Activated CD8-positive, alpha-beta memory T cell treated with anti-CD3 and anti-CD28 coated beads, Interleukin-2, amount 50 U/mL, for 1 hour (primary cell): ENCODE data around the gene COL20A1.

Experiments
- DNase-seq: peaks from one replicate; pipeline ENCODE4 v3.0.0-alpha.2; 2020; ENCODE audit errors: extremely low read depth

The COL20A1 gene

DNA sequence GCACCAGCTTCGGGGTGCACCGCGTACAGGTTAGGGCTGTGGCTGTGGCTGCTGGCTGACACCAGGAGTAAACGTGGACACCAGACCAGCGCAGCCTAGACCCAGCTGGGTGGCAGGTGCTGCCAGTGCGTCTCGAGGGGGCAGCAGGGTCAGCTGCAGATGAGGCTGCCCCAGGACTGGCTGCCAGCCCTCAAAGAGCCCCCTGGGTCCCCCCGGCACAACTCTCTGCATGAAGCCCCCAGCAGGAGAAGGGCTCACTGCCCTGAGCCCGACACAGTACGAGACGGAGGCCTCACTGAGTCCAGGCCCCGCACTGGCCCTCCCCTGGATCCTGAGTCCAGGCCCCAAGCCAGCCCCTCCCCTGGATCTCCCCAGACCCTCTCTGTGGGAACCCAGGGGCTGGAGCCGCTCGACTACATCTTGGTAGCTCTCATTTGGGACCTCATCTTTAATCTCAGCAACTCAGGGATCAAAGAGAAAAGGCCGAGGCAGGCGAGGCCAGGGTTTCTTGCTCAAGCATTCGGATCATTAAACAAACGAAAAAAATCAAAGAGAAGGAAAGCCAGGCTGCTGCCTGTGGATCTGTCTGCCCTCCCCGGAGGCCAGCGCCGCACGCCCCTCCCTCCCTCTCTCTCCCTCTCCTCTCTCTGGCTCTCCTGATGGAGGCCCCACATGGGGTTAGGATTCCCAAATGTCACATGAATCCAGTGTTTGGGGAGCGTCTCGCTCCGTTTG is 31.8 kb upstream of the COL20A1 start:
- DNase-seq, result no peak

DNA sequence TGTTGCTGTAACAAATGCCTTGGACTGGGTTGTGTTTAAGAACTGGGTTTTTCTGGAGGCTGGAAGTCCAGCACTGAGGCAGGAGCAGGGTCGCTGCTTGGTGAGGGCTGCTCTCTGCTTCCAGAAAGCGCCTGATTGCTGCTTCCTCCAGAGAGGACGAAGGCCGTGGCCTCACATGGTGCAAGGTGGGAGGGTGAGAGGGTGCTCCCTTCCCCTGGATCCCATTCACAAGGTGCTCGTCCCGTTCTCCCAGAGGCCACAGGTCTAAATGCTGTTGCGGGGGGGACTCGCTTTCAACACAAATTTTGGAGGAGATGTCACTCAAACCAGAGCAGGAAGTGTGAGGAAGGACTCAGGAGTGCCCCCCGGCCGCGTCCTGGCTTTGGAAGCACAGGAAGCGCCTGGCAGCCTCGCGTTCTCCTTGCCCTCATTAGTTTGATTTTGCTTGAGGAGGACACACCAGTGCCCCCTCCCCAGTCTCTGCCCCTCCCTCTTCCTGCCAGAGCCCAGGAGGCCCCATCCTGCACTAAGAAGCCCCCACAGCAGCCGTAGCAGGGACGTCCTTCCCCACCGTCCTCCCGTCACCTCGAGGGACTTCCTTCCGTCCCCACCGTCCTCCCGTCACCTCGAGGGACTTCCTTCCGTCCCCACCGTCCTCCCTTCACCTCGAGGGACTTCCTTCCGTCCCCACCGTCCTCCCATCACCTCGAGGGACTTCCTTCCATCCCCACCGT is 31.0 kb upstream of the COL20A1 start:
- no peak for DNase-seq

DNA sequence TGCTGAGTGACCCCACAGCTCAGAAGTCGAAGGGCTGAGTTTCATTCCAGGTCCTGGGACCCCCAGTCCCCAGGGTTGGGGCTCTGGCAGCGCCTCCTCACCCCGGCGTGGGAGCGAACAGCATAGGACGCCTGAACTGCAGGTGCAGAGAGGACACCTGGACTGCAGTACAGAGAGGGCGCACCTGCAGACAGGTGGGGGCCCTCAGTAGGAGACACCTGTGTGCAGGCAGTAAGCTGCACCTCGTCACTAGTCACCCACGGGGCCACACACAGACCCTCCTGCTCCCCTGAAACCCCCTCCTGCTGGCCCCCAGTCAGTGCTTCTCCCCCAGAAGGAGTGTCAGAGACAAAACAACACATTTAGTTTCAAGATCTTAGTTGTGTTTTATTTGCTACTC is 30.1 kb upstream of the COL20A1 start:
- no peak for DNase-seq

DNA sequence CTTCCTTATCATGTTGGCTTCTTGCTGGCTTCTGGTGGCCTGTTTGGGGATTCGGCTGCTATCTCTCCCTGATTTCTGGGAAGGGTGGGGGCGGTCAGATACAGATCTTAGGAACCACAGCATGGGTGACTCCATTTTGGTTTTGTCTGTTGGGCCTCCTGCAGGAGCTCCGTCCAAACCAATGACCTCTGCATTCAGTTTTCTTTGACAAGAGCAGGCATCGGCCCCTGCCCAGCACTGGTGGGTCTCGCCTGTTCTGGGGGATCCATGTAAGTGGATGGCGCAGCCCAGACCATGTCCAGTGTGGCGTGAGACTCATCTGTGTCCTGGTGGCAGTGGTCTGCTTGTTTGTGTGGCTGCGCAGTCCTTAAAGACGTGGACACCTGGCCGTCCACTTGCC is 29.0 kb upstream of the COL20A1 start:
- DNase-seq, result no peak

DNA sequence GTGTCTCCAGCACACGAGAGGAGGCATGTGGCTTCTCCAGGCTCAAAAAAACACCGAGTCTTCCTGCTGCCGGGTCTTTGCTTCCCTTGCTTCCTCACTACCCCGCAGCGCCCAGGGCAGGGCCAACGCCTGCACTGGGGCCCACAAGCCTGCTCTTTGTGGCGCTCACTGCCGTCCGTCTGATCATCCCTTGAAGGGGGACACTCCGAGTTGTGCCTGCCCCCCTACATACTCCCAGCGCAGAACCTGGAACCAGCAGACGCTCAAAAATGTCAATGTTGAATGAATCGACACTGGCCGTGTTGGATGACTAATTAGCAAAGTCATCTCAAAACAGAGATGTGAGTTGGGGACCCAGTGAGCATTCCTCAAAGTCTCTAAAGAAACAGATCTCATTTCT is 28.5 kb upstream of the COL20A1 start:
- no peak for DNase-seq

DNA sequence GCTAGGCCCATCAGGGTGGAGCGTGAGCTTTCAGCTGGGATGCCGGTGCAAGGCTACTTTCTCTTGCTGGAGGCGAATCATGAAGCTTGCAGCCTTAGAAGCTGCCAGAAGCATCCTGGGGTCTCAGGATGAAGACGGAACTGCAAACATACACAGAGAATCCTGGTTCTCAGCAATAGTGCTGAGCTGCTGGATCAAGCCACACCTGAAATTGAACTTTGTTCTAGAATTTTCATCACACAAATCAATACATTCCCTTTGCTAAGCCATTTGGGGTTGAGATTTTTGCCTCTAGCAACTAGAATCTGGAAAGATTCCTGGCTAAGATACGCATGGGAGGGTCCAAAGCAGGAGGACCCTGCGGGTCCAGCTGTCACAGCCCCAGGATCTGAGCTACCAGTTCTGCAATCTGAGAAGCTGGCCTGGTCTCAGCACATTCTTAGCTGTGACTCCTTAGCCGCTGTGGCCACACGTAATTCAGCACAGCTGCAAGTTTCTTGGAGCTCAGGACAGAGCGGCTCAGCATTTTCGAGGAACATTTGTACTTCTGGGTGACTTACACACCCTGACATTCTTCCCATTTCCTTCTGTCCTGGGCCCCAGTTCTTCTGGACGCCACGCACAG is 27.0 kb upstream of the COL20A1 start:
- no peak for DNase-seq

DNA sequence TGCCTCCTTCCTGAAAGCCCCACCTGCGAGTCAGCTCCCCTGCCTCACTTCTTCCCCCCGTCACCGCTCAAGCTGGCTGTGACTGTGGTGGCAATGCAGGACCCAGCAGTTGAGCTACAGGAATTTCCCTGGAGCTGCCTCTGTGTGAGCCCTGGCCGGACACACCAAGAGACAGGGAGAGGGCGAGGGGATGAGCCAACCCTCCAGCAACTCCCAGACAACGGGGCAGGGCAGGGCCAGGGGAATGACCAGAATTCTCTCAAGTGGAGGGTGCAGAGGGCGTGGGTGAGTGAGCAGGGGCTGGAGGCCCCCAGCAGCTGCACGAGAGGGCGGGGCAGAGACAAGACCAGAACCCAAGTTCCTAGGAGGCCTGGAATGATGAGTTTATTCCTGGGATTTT is 25.3 kb upstream of the COL20A1 start:
- no peak for DNase-seq

DNA sequence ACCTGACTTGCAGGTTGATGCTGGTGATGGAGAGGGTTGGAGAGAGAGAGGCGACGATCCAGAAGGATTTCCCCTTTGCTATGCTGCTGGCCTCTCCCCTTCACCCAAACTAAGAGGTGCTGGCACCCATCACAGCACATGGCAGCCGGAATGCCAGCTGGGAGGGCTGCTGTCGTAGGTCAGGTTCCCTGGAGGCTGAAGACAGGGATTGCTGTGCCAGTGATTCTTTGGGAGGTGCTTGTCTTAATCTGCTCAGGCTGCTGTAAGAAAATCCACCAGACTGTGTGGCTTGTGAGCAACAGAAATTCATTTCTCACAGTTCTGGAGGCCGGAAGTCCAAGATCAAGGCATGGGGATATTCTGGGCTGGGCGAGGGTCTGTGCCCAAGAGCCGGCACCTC is 24.7 kb upstream of the COL20A1 start:
- no peak for DNase-seq

DNA sequence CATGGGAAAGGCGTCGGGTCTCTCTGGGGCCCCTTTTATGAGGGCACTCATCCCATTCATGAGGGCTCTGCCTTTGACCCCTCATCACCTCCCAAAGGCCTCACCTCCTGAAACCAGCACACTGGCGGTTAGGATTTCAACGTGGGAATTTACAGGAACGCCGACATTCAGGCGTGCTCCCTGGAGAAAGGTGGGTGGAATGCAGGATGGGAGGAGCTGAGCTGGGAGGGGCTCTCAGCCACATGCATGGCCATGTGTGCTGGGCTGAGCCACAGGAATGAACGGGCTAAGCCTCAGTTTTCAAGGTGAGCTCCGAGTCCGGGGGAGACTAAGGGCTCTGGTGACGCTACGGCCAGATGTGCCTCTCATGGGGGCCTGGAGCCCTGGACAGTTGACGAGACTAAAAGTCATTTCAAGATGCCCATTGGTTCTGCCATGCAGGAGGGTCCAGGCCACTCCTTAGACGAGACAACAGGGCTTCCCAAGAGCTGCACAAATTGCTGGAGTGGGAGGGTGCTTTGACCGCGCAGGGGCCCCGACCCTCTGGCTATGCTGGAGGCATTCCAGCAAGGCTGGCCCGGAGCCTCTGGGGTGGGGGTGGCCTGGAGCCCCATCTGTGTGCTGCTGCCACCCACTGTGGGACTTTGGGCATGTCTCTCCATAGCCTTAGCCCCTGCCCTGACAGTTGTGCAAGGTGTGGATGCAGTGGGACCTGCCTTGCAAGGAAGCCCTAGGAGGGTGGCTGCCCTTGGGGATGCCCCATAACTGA is 24.1 kb upstream of the COL20A1 start:
- no peak for DNase-seq

DNA sequence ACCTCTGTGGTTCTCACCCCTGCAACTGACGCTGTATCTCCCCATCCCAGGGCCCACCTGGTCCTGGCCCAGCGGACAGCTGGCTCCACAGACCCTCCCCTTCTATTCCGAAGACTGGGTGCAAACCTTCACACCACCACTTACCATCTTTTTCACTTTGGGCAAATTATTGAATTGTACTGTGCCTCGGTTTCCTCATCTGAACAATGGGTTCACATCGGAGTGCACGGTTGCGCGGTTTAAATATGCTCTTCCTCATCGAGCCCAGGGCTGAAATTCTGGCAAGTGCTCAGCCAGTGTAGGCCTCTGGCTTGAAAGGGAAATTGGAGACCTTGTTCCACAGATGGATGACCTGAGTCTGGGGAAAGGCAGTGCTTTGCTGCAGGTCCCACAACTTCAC is 23.3 kb upstream of the COL20A1 start:
- no peak for DNase-seq

DNA sequence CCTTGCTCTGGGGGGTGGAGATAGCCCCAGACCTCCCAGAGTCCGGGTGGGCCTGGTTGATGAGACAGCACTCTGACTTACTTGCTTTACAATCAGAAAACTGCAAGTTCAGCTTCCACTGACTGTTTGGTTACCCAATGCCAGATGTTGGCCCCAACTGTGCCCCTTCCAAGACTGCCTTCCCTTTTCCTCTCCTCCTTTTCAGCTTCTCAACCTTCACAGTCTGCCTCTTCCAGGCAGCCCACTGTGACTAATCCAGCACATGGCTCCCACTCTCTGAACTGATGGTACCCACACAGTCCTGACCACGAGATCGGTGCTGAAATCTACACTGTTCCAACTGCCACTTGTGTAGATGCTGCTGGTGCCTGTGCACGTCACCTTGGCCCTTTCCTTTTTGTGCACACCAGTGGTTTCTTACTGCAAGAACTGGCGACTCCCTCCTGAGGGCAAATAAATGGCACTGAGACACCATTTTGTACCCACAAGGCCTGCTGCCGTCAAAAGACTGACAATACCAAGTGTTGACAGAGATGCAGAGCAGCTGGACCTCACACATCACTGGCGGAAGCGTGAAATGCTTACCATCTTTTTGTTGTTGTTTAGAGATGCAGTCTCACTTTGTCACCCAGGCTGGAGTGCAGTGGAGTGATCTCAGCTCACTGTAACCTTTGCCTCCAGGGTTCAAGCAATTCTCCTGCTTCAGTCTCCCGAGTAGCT is 22.2 kb upstream of the COL20A1 start:
- DNase-seq, result no peak

DNA sequence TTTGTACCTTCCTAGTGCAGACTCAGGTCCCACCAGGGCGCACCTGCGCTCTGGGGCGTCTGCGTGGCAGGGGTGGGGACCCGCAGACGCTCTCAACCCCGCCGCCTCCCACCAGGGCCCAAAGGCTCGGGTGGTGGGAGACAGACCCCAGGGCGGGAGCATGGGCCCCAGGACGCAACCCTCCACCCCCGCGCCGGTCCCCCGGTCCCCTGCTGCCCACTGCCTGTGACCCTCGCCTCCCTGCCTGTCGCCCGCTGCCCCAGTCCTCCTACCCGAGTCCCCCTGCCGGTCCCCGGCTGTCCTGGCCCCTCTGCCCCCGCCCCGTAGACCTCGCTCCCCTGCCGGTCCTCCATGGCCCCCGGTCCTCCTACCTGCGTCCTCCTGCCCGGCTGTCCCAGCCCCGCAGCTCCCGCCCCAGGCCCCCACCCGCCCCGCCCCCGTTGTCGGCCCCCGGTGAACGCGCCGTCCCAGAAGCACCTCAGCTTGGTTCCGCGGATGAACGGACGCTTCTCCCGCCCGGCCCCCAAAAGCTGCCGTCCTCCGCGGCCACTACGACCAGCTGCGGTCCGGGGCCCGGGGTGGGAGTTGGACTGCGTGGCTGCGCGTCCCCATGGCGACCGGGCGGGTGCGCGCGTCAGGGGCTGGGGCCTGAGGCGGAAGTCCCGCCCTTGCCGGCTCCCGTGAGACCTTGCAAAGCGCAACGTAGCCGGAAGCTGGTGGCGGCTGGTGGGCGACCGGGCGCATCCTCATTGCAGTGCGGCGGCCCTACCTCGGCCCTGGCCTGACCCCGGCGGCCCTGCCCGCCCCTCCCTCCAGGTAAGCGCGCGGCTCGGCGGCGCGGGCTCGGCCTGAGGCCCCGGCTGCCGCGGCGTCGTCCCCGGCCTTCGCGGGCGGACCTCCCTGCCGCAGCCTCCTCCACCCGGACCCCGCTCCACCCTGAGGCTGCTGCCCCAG is 20.6 kb upstream of the COL20A1 start, which contains the start of gene ARFGAP1:
ARFGAP1 (plus strand) TSS at position 709 of the 954 bp plus-strand sequence. CDS start 2,768 bp downstream, outside the sequence.
- peak; percentile 58 for DNase-seq

DNA sequence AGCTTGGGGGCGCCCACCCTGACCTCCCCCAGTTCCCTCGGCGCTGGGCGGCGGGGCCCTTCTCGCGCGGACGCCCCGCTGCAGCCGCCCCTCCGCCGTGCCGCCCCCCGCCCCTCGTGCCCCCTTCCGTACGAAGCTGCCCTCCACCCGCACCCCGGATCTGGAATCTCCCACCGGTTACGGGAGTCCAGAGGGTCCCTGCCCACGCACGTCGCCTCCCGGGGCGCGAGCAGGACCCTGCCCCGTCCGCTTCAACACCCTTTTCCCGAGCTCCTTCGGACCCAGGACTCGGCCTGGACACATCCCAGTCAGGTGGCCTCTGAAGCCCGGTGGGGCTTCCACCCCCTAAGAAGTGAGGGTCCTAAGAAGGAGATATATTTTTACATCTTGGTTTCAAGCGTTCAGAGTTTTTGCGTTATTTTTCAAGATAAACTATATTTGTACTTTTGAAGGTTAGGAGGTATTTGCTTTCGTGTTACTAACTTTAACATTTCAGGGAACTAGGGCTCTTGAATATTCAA is 19.9 kb upstream of the COL20A1 start:
- no peak for DNase-seq

DNA sequence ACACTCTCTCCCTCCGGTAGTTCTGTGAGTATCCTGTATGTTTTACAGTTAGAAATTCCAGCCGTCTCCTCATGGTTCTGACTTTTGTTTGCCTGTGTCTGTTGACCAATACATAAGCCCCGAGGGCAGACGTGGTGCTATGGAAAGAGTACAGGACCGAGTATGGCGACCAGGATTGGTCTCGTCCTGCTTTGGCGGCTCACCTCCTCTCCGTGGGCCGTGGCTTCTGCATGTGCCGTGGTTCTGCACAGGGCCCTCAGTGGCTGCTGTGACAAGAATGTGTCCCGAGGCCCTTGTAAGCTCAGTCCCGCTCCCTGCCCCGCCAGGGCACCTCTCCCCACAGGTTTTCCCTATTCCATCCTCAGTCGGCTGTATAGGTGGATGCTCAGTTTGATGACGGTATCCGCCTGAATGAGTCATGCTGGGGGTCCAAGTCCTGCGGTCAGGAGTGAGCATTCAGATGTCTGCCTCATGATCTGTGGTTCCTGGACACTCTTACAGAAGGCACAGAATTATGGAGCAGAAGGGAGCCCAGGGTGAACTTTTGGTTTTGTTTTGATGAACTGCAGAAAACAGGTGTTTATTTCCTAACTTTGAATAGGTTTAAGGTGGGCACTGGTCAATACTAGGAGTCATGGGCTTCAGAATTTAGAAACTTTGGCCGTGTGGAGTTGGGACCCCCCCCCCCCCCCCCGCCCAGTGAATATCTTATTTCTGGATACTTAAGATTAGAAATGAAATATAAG is 19.2 kb upstream of the COL20A1 start:
- DNase-seq, result no peak

DNA sequence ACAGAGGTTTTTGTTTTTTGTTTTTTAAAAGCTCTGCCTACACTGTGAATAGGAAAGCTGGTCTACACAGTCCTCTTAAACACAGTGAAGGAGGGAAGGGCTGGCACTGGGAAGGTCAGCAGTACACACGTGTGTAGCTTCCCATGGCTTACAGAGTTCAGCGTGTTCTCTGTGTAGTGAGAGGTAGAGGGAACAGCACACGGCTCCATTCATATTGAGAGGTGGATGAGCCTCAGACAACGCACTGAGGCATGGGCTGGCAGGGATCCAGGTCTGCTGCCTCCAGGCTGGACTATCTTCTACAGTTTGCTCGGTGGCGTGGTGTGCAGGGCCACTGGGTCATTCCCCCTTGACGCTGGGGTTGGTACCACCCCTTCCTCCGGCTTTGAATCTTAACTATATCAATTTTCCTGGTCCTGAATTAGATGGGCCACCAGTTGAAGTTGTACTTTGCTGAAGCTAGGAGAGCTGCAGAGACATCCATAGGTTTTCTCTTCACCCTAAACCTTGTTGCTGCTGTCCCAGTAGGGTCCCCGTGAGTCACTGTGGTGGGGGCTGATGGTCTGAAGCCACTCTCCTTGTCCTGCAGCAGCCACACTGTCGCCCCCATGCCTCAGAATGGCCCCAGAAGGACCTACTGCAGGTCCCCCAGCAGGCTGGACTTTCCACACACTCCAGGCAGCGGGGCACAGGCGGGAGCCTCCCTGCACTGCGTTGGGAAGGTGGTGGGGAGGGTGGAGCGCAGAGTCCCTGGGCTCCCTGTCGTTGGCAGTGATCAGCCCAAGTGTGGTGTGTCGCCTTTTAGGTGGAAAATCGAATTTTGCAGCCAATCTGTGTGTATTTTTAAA is 18.4 kb upstream of the COL20A1 start:
- no peak for DNase-seq

DNA sequence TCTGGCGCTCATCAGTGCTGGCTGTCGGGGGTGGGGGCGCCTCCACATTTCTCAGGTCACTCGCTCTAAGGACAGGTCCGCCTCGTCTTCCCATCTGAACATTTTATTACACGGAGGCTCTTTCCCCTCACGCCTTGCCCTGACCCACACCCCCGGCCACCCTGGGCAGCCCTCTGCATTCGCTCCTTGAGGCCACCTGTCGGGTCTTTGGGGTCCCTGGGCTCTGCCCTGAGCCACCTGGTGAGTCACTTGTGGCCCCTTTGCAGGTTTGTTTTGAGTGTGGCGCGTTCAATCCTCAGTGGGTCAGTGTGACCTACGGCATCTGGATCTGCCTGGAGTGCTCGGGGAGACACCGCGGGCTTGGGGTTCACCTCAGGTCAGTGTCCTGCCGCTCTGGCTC is 17.2 kb upstream of the COL20A1 start:
- no peak for DNase-seq

DNA sequence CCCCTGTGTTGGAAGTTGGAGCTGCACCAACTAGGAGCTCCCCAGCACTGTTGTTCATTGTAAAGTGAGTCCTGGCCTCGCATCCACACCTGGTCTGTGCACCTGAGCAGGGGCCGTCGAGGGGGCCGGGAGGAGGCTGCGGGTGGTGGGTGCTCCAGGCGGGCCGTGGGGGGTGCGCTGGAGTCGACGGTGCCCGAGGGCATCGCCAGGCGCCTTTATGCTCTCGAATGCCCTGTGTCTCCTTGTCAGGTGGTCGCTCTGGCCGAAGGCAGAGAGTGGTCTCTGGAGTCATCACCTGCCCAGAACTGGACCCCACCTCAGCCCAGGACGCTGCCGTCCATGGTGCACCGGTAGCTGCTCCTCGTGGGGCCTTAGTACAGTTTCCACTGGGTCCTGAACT is 16.0 kb upstream of the COL20A1 start:
- DNase-seq, result no peak

DNA sequence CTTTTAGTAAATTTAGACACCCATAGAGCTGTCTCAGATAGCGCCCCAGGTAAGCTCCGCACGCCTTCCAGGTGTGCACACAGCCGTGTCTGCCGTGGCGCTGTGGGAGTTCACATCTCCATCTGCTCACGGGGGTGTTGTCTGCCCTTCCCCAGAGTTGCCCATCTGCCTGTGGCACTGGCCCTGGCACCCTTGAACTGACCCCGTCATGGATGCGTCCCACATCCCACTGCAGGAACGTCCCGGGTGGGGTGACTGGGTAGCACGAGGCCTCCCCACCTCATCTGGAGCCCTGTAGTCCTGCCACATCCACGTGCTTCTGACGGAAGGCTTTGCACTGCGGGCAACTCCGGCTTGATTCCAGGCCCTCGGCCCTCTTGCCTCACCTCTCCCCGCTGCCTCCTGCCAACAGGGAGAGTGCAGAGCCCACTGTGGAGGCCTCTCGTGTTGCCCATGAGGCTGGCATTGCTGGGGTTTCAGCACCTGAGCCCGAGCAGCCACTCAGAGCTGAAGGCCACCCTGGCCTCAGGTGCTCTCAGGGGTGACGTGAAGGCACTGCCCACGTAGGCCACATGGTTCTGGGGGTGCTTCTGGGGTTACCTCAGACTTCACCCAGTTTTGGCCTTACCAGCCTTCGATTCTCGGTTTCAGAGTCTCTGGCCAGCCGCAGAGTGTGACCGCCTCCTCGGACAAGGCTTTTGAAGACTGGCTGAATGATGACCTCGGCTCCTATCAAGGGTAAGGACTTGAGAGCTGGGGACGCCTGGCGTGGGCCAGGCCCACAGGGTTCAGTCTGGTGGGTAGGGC is 15.3 kb upstream of the COL20A1 start:
- DNase-seq, result no peak
